ENCODE measurements around the gene RREB1. TPM values are rescaled to one million over a fixed set of nuclear protein-coding genes. Genes with fewer than 3 reads are reported as not detected.

The RREB1 gene
- total and polyA plus RNA-seq, 2 of the 4 experiments (the other 2 are of a cell fraction): 8.4 to 14.5 TPM

Small RNA genes lying within 50 kb of the gene (microRNA-seq; reads per million reads assigned to microRNA genes)
- not detected for gene RF00019 (ENCODE audit: insufficient read depth, insufficient read length)

Small RNA genes lying within 50 kb of the gene (small RNA-seq; reads per million reads assigned to genes)
- 0 reads per million in 5 experiments for gene RF00019

Other genes starting within 250 kb of the RREB1 start
- 120 and 213 TPM in 2 replicates for gene SSR1, start 205.2 kb downstream of the RREB1 start, total RNA-seq (2012; rRNA removed)
- 110 and 115 TPM in 2 replicates for gene SSR1, start 205.2 kb downstream of the RREB1 start, polyA plus RNA-seq (2012; rRNA removed)